ENCODE data around the gene RTN4. TPM values are rescaled to one million over a fixed set of nuclear protein-coding genes. Genes with fewer than 3 reads are reported as not detected.

The RTN4 gene
- total RNA-seq, 2 donors from 2014 or later, result 112 to 215 TPM

DNA sequence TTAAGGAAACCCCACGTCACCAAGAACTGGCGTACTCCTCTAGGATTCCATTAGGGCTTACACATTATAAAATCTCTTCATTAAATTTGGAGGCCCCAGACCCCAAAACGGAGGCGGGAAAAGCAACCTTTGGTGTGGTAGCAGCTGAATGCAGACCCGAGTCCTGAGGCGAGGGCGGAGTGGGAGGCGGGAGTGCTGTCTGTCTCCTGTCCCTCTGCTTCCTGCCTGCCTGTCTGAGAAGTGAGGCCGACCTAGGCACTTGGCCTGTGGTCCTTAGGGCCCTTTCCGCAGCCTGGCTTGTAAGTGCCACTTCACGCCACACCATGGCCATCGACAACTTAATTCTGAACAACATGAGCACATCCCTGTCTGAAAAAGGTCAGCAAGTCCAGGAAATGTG, 102.1 kb downstream of the RTN4 start:
- DNase-seq, result no peak
- Histone ChIP-seq H3K36me3 (replicated peaks in 1 of 2; ENCODE audit: insufficient read depth in 1 of 2, low read depth in 2 of 2) (no peaks in the 10 kb centered on the region), H3K4me3 (no peak overlapping the region), H3K4me1 (peaks cover 14% of the 10 kb centered on the region), H3K27me3 (no peaks in the 10 kb centered on the region), H3K27ac (no peak overlapping the region), H3K9me3 (no peaks in the 10 kb centered on the region)
- no peak for ATAC-seq
- TF ChIP-seq POLR2A (IDR thresholded peaks at IDR 0.05), result no peak
- intact Hi-C loops (cut with DNase I), result no loop called here
- 88 to 89% methylated on average over 12 of the region's 12 CpGs for WGBS, 2 donors

DNA sequence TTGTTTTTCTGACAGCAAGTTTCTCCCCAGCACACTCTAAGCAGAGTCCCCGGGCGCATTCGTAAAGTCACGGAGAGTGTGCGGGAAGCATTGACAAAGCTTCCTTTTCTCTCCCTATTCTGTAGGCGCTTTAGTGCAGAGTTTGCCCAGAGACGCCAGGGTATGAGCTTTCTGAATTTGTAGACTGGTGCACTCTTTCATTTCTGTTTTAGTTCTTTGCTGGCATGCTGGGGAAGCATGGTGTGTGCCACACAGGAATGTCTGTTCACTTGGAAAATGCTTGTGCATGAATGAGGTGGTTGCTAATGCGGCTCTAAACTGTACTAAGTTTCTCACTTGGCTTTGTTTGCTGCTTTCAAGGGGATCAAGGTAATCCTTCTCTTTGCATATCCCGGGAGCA, 102.6 kb downstream of the RTN4 start:
- H3K4me3 ChIP-seq, result no peak overlapping the region
- WGBS, 2 donors, result 65 to 76% methylated on average over 8 to 9 of the region's 9 CpGs
- peak; percentile 32 for ATAC-seq
- peaks cover 14% of the 10 kb centered on the region for H3K4me1 ChIP-seq
- TF ChIP-seq POLR2A (IDR thresholded peaks at IDR 0.05), result no peak
- TF ChIP-seq, protein P1, sequence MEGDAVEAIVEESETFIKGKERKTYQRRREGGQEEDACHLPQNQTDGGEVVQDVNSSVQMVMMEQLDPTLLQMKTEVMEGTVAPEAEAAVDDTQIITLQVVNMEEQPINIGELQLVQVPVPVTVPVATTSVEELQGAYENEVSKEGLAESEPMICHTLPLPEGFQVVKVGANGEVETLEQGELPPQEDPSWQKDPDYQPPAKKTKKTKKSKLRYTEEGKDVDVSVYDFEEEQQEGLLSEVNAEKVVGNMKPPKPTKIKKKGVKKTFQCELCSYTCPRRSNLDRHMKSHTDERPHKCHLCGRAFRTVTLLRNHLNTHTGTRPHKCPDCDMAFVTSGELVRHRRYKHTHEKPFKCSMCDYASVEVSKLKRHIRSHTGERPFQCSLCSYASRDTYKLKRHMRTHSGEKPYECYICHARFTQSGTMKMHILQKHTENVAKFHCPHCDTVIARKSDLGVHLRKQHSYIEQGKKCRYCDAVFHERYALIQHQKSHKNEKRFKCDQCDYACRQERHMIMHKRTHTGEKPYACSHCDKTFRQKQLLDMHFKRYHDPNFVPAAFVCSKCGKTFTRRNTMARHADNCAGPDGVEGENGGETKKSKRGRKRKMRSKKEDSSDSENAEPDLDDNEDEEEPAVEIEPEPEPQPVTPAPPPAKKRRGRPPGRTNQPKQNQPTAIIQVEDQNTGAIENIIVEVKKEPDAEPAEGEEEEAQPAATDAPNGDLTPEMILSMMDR (IDR thresholded peaks at IDR 0.05), result no peak
- no peaks in the 10 kb centered on the region for H3K36me3 ChIP-seq (replicated peaks in 1 of 2; ENCODE audit: insufficient read depth in 1 of 2, low read depth in 2 of 2)
- H3K27me3 ChIP-seq, result no peaks in the 10 kb centered on the region
- intact Hi-C loops (cut with DNase I), result no loop called here
- DNase-seq, result no peak
- H3K27ac ChIP-seq, result no peak overlapping the region
- H3K9me3 ChIP-seq, result no peaks in the 10 kb centered on the region

DNA sequence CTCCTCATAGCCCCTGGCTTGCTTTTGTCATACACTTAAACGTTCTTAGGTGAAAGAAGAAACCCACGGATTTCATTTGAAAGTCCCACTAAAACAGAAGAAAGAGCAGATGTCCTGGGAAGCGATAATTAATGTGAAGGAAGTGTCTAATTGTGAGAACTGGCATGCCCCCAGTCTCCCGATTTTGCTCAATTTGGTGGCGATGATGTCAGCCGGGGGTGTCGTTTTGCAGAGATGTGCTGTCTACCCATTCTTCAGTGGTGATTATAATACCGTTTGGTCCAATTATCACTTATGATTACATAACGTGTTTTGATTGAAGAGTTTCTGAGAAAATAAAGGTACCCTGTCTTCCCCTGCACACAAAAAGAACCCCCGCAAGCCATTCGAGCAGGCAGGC, 103.1 kb downstream of the RTN4 start:
- Histone ChIP-seq H3K4me3 (no peak overlapping the region), H3K4me1 (peaks cover 14% of the 10 kb centered on the region), H3K9me3 (no peaks in the 10 kb centered on the region), H3K27me3 (no peaks in the 10 kb centered on the region), H3K36me3 (replicated peaks in 1 of 2; ENCODE audit: insufficient read depth in 1 of 2, low read depth in 2 of 2) (no peaks in the 10 kb centered on the region), H3K27ac (no peak overlapping the region)
- 73 to 79% methylated on average over 11 of the region's 11 CpGs for WGBS, 2 donors
- ATAC-seq, result no peak
- TF ChIP-seq POLR2A (IDR thresholded peaks at IDR 0.05), result no peak
- TF ChIP-seq, protein P1 (IDR thresholded peaks at IDR 0.05), result no peak
- no peak for DNase-seq
- intact Hi-C loops (cut with DNase I), result no loop called here

DNA sequence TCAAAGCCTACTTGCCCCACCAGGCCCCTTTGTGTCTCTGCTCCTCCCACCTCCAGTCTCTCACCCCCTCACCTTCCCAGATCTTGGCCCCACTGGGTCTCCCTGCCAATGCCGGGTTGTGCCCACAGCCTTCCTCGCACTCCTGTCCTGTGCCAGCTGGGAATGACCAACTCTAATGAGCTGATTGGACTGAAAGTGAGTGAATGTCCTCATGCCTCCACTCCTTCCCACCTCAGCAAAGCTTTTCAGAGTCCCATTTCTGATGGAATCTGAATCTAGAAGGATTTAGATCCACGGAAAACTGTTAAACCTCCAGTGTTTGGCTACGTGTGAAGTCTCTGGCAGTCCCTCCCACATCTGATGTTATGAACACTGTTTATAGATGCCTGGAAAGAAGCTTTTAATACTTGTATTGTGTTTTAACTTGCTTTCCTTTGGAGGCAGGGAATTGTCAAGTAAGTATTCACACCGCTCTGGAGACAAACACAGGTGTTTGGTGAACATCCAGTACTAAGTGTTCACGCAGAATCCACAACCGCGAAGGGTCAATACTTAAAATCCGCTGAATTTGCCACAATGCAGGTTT, 103.9 kb downstream of the RTN4 start:
- 59 to 62% methylated on average over 9 of the region's 9 CpGs for WGBS, 2 donors
- intact Hi-C loops (cut with DNase I), result no loop called here
- H3K9me3 ChIP-seq, result no peaks in the 10 kb centered on the region
- peak overlapping the region in 1 of 4 donors; percentile 10 for H3K27ac ChIP-seq
- no peaks in the 10 kb centered on the region for H3K36me3 ChIP-seq (replicated peaks in 1 of 2; ENCODE audit: insufficient read depth in 1 of 2, low read depth in 2 of 2)
- ATAC-seq (peak; percentile 26), DNase-seq (peak in 1 of 4 donors; percentile 18)
- peaks cover 14% of the 10 kb centered on the region for H3K4me1 ChIP-seq
- TF ChIP-seq POLR2A (IDR thresholded peaks at IDR 0.05), result no peak
- TF ChIP-seq, protein P1 (IDR thresholded peaks at IDR 0.05), result no peak
- no peaks in the 10 kb centered on the region for H3K27me3 ChIP-seq
- no peak overlapping the region for H3K4me3 ChIP-seq

DNA sequence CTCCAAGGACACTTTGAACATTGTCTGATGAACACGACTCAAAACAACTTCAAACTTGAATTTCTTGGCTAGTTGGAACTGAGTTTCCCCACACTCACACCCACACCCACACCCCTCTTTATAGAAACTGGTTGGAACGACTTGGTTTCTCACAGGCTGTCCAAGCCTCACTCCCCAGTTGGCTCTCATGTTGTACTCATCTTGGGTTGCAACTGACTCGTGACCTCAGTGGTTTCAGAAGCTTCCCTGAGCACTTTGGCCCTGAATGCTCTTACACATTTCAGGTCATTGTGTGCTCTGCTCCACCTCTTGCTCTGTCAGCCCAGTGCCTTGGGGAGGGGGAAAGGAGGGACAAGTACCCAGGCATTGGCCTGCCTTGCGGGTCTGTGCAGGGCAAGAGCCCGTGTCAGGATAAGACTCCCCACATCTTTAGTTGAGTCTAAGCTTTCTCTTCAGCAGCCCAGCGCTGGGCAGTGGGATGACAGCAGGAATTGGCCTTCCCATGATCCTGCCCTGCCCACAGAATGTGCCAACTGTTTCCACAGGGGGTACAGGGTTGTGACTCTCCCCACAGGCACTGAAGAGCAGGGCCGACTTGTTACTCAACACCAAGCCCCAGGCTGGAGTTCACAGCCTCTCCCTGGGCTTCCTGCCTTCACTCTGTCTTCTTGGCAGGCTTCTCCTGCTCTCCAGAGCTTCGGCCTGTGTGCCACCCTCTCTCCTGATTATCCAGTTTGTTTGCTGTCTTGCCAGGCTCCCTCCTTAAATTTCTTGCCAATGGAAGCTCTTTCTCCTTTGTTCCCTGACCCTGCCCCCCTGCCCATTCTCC, 104.6 kb downstream of the RTN4 start:
- 65 to 76% methylated on average over 7 to 8 of the region's 8 CpGs for WGBS, 2 donors
- Histone ChIP-seq H3K27ac (peak overlapping the region in 2 of 4 donors; percentile 3 to 10), H3K27me3 (no peaks in the 10 kb centered on the region), H3K4me3 (no peak overlapping the region), H3K9me3 (no peaks in the 10 kb centered on the region), H3K4me1 (peaks cover 14% of the 10 kb centered on the region), H3K36me3 (replicated peaks in 1 of 2; ENCODE audit: insufficient read depth in 1 of 2, low read depth in 2 of 2) (no peaks in the 10 kb centered on the region)
- intact Hi-C loops (cut with DNase I), result no loop called here
- ATAC-seq, result peak; percentile 72
- TF ChIP-seq, protein P1 (IDR thresholded peaks at IDR 0.05), result no peak
- TF ChIP-seq POLR2A (IDR thresholded peaks at IDR 0.05), result no peak
- peak; percentile 35 to 54 (median 45) for DNase-seq

Measured in body of pancreas (tissue), 4 donors.